ENCODE results near the gene VTCN1. TPM values are rescaled to one million over a fixed set of nuclear protein-coding genes. Genes with fewer than 3 reads are reported as not detected.

Gene VTCN1
- total RNA-seq, 1 experiment from 2014 or later, result not detected

DNA sequence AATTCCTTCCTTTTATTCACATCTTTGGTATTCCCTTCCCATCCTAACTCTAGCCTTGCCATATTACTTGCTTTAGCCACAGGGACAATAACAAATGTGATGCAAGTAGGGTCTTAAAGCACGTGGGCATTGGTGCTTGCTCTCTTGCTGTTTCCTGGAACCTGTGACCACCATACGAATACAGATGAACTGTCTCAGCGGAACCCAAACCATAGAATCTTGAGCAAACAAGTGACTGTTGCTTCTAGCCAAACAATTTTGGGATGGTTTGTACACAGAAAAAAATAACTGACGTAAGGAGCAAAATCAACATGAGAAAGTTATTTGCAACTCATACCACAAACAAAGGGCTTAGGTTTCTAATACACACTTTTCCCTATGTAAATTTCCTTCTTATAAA lies 15.2 kb upstream of the VTCN1 start:
- H3K27me3 Mint-ChIP-seq (ENCODE audit: low read depth), result peaks cover 4% of the 10 kb centered on the region; the same call in 1 of the 2 replicates
- TF ChIP-seq, protein P1, sequence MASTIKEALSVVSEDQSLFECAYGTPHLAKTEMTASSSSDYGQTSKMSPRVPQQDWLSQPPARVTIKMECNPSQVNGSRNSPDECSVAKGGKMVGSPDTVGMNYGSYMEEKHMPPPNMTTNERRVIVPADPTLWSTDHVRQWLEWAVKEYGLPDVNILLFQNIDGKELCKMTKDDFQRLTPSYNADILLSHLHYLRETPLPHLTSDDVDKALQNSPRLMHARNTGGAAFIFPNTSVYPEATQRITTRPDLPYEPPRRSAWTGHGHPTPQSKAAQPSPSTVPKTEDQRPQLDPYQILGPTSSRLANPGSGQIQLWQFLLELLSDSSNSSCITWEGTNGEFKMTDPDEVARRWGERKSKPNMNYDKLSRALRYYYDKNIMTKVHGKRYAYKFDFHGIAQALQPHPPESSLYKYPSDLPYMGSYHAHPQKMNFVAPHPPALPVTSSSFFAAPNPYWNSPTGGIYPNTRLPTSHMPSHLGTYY (CRISPR knock-in tag; IDR thresholded peaks at IDR 0.05), result no peak
- TF ChIP-seq ZNF219 (CRISPR knock-in tag; IDR thresholded peaks at IDR 0.05; ENCODE audit: borderline replicate concordance) (no peak), TP53 (CRISPR knock-in tag; IDR thresholded peaks at IDR 0.05) (no peak), FOXJ3 (CRISPR knock-in tag; IDR thresholded peaks at IDR 0.05; ENCODE audit: borderline replicate concordance) (no peak)
- TF ChIP-seq, protein P2, sequence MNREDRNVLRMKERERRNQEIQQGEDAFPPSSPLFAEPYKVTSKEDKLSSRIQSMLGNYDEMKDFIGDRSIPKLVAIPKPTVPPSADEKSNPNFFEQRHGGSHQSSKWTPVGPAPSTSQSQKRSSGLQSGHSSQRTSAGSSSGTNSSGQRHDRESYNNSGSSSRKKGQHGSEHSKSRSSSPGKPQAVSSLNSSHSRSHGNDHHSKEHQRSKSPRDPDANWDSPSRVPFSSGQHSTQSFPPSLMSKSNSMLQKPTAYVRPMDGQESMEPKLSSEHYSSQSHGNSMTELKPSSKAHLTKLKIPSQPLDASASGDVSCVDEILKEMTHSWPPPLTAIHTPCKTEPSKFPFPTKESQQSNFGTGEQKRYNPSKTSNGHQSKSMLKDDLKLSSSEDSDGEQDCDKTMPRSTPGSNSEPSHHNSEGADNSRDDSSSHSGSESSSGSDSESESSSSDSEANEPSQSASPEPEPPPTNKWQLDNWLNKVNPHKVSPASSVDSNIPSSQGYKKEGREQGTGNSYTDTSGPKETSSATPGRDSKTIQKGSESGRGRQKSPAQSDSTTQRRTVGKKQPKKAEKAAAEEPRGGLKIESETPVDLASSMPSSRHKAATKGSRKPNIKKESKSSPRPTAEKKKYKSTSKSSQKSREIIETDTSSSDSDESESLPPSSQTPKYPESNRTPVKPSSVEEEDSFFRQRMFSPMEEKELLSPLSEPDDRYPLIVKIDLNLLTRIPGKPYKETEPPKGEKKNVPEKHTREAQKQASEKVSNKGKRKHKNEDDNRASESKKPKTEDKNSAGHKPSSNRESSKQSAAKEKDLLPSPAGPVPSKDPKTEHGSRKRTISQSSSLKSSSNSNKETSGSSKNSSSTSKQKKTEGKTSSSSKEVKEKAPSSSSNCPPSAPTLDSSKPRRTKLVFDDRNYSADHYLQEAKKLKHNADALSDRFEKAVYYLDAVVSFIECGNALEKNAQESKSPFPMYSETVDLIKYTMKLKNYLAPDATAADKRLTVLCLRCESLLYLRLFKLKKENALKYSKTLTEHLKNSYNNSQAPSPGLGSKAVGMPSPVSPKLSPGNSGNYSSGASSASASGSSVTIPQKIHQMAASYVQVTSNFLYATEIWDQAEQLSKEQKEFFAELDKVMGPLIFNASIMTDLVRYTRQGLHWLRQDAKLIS (CRISPR knock-in tag; IDR thresholded peaks at IDR 0.05; ENCODE audit: borderline replicate concordance), result no peak
- TF ChIP-seq, protein P3, sequence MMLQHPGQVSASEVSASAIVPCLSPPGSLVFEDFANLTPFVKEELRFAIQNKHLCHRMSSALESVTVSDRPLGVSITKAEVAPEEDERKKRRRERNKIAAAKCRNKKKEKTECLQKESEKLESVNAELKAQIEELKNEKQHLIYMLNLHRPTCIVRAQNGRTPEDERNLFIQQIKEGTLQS (CRISPR knock-in tag; conservative IDR thresholded peaks at IDR 0.05), result no peak
- TF ChIP-seq, protein P4, sequence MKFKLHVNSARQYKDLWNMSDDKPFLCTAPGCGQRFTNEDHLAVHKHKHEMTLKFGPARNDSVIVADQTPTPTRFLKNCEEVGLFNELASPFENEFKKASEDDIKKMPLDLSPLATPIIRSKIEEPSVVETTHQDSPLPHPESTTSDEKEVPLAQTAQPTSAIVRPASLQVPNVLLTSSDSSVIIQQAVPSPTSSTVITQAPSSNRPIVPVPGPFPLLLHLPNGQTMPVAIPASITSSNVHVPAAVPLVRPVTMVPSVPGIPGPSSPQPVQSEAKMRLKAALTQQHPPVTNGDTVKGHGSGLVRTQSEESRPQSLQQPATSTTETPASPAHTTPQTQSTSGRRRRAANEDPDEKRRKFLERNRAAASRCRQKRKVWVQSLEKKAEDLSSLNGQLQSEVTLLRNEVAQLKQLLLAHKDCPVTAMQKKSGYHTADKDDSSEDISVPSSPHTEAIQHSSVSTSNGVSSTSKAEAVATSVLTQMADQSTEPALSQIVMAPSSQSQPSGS (CRISPR knock-in tag; IDR thresholded peaks at IDR 0.05; ENCODE audit: borderline replicate concordance, low read depth), result no peak
- TF ChIP-seq, protein P5, sequence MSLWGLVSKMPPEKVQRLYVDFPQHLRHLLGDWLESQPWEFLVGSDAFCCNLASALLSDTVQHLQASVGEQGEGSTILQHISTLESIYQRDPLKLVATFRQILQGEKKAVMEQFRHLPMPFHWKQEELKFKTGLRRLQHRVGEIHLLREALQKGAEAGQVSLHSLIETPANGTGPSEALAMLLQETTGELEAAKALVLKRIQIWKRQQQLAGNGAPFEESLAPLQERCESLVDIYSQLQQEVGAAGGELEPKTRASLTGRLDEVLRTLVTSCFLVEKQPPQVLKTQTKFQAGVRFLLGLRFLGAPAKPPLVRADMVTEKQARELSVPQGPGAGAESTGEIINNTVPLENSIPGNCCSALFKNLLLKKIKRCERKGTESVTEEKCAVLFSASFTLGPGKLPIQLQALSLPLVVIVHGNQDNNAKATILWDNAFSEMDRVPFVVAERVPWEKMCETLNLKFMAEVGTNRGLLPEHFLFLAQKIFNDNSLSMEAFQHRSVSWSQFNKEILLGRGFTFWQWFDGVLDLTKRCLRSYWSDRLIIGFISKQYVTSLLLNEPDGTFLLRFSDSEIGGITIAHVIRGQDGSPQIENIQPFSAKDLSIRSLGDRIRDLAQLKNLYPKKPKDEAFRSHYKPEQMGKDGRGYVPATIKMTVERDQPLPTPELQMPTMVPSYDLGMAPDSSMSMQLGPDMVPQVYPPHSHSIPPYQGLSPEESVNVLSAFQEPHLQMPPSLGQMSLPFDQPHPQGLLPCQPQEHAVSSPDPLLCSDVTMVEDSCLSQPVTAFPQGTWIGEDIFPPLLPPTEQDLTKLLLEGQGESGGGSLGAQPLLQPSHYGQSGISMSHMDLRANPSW (CRISPR knock-in tag; conservative IDR thresholded peaks at IDR 0.05; ENCODE audit: low read depth), result no peak
- ATAC-seq (no peak), DNase-seq (ENCODE audit: low spot score) (no peak)
- H3K36me3 Mint-ChIP-seq, result 0 out of 2 replicates have a peak, but pooled peaks cover 2% of the 10 kb centered on the region
- peak overlapping the region; percentile 43; the same call in 1 of the 2 replicates for H3K27ac Mint-ChIP-seq
- CTCF ChIA-PET, result no interaction called here
- POLR2A ChIA-PET, result no interaction called here
- peaks cover 6% of the 10 kb centered on the region for H3K4me1 Mint-ChIP-seq
- peaks cover 8% of the 10 kb centered on the region for H3K9me3 Mint-ChIP-seq
- no peak overlapping the region for H3K4me3 Mint-ChIP-seq

DNA sequence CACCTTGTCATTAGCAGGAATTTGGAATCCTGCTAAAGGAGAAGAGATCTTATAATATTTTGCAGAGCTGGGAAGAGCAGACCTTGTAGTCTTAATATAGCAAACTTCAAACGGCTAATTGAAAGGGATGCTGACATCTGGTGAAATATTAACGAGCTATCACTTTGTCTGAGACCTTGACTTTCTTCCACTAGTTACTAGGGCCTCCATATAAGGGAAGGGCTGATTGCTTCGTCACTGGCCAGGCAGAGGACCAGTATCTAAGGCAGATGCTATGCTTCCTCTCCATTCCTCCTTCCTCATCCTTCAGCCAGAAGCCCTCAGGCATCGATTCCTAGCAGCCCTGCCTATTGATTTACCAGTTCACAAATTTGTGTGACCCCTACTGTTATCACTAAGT lies 6.0 kb upstream of the VTCN1 start:
- no peak for ATAC-seq
- DNase-seq (ENCODE audit: low spot score), result no peak
- Mint-ChIP-seq H3K4me1 (no peaks in the 10 kb centered on the region), H3K4me3 (no peak overlapping the region), H3K36me3 (peaks cover 34% of the 10 kb centered on the region), H3K27ac (no peak overlapping the region), H3K9me3 (peaks cover 51% of the 10 kb centered on the region), H3K27me3 (ENCODE audit: low read depth) (peaks cover 18% of the 10 kb centered on the region)
- CTCF ChIA-PET, result no interaction called here
- POLR2A ChIA-PET, result no interaction called here
- no peak for TF ChIP-seq NR2C2 (CRISPR knock-in tag; IDR thresholded peaks at IDR 0.05)
- TF ChIP-seq NFATC4 (CRISPR knock-in tag; IDR thresholded peaks at IDR 0.05), result no peak
- TF ChIP-seq SMAD4 (CRISPR knock-in tag; IDR thresholded peaks at IDR 0.05), result no peak
- TF ChIP-seq, protein P1 (CRISPR knock-in tag; IDR thresholded peaks at IDR 0.05), result no peak
- TF ChIP-seq PRRX2 (CRISPR knock-in tag; IDR thresholded peaks at IDR 0.05), result no peak
- TF ChIP-seq, protein P6, sequence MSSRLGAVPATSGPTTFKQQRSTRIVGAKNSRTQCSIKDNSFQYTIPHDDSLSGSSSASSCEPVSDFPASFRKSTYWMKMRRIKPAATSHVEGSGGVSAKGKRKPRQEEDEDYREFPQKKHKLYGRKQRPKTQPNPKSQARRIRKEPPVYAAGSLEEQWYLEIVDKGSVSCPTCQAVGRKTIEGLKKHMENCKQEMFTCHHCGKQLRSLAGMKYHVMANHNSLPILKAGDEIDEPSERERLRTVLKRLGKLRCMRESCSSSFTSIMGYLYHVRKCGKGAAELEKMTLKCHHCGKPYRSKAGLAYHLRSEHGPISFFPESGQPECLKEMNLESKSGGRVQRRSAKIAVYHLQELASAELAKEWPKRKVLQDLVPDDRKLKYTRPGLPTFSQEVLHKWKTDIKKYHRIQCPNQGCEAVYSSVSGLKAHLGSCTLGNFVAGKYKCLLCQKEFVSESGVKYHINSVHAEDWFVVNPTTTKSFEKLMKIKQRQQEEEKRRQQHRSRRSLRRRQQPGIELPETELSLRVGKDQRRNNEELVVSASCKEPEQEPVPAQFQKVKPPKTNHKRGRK (CRISPR knock-in tag; IDR thresholded peaks at IDR 0.05; ENCODE audit: borderline replicate concordance), result no peak
- TF ChIP-seq, protein P7, sequence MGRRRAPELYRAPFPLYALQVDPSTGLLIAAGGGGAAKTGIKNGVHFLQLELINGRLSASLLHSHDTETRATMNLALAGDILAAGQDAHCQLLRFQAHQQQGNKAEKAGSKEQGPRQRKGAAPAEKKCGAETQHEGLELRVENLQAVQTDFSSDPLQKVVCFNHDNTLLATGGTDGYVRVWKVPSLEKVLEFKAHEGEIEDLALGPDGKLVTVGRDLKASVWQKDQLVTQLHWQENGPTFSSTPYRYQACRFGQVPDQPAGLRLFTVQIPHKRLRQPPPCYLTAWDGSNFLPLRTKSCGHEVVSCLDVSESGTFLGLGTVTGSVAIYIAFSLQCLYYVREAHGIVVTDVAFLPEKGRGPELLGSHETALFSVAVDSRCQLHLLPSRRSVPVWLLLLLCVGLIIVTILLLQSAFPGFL (CRISPR knock-in tag; IDR thresholded peaks at IDR 0.05; ENCODE audit: borderline replicate concordance), result no peak
- TF ChIP-seq CBFB (CRISPR knock-in tag; IDR thresholded peaks at IDR 0.05; ENCODE audit: low read depth), result no peak

Data from WTC11 (cell line).